A673 (cell line): ENCODE measurements around the gene HOXD3. TPM values are rescaled to one million over a fixed set of nuclear protein-coding genes. Genes with fewer than 3 reads are reported as not detected.

Experiments used
- BruUV-seq: library from RNA; stranded (reverse); fragments of 400-500 nt; replicated peaks from 2 replicates; lab custom pipeline; 2021; lab: Mats Ljungman, UMichigan
- CTCF ChIA-PET: fragments of 300-600 bp; sonication (Branson Sonifier 250); formaldehyde crosslinking; loops from one replicate; lab custom pipeline; 2022; ENCODE audit warnings: antibody characterized with exemption; lab: Charles Lee
- POLR2A ChIA-PET: fragments of 300-600 bp; sonication (Branson Sonifier 250); formaldehyde crosslinking; loops from one replicate; lab custom pipeline; 2022; ENCODE audit warnings: antibody characterized with exemption; ENCODE audit not compliant: low non-redundant PET; lab: Charles Lee
- DNase-seq: peaks from one replicate; pipeline ENCODE4 v3.0.0-alpha.2; 2015; ENCODE audit warnings: low spot score
- H3K27ac ChIP-seq: fragments of 200-600 bp; sonication (generic); 2 replicates; pipeline ENCODE4 v1.5.1; 2016; ENCODE audit warnings: mixed run types, low read depth, mild to moderate bottlenecking, mixed read lengths, antibody characterized with exemption, low read length; ENCODE audit not compliant: poor library complexity, severe bottlenecking
- H3K27me3 ChIP-seq: fragments of 200-600 bp; sonication (generic); replicated peaks from 2 replicates; pipeline ENCODE4 v1.6.1; 2017; ENCODE audit warnings: mixed run types, low read depth, mild to moderate bottlenecking, mixed read lengths, antibody characterized with exemption, low read length; ENCODE audit not compliant: insufficient read depth, poor library complexity
- H3K36me3 ChIP-seq: fragments of 200-600 bp; sonication (generic); 2 replicates; pipeline ENCODE4 v1.6.1; 2016; ENCODE audit warnings: mixed run types, mild to moderate bottlenecking, mixed read lengths, antibody characterized with exemption, low read length; ENCODE audit not compliant: insufficient read depth, poor library complexity, severe bottlenecking
- H3K4me1 ChIP-seq: fragments of 200-600 bp; sonication (generic); 2 replicates; pipeline ENCODE4 v1.6.1; 2017; ENCODE audit warnings: mixed run types, mild to moderate bottlenecking, mixed read lengths, antibody characterized with exemption, low read length; ENCODE audit not compliant: insufficient read depth, poor library complexity, severe bottlenecking
- H3K4me3 ChIP-seq: fragments of 200-600 bp; sonication (generic); 2 replicates; pipeline ENCODE4 v1.5.1; 2016; ENCODE audit warnings: low read depth, mixed run types, mild to moderate bottlenecking, mixed read lengths, low read length; ENCODE audit not compliant: poor library complexity, severe bottlenecking
- H3K9me3 ChIP-seq: fragments of 200-600 bp; sonication (generic); 2 replicates; pipeline ENCODE4 v1.6.1; 2016; ENCODE audit warnings: mixed run types, low read depth, mild to moderate bottlenecking, mixed read lengths, antibody characterized with exemption, low read length; ENCODE audit not compliant: poor library complexity, severe bottlenecking
- EZH2 ChIP-seq: fragments of 200-600 bp; sonication (generic); IDR thresholded peaks from 2 replicates; pipeline ENCODE4 v1.6.1; 2017; ENCODE audit warnings: borderline replicate concordance, low read depth, mild to moderate bottlenecking, mixed read lengths, antibody characterized with exemption, low read length; ENCODE audit not compliant: poor library complexity, severe bottlenecking
- intact Hi-C: fragments of 100-400 bp; cut with micrococcal nuclease; formaldehyde crosslinking; loops from one replicate; pipeline ENCODE4 v1.10.0; 2022; ENCODE audit not compliant: unreplicated experiment
- total RNA-seq: library from RNA; stranded (reverse); gene quantifications from 2 replicates; pipeline ENCODE4 v1.2.3, GENCODE V29; 2021
- TF ChIP-seq, protein P1 (sequence below): fragments of 300-800, 200-600 bp; sonication (generic); conservative IDR thresholded peaks from 2 replicates; pipeline ENCODE4 v1.5.1; 2017; ENCODE audit warnings: low read depth, mild to moderate bottlenecking, antibody characterized with exemption, low read length, moderate library complexity, mixed read lengths

Gene HOXD3
- total RNA-seq, 1 experiment from 2014 or later, result 41.3 TPM

DNA sequence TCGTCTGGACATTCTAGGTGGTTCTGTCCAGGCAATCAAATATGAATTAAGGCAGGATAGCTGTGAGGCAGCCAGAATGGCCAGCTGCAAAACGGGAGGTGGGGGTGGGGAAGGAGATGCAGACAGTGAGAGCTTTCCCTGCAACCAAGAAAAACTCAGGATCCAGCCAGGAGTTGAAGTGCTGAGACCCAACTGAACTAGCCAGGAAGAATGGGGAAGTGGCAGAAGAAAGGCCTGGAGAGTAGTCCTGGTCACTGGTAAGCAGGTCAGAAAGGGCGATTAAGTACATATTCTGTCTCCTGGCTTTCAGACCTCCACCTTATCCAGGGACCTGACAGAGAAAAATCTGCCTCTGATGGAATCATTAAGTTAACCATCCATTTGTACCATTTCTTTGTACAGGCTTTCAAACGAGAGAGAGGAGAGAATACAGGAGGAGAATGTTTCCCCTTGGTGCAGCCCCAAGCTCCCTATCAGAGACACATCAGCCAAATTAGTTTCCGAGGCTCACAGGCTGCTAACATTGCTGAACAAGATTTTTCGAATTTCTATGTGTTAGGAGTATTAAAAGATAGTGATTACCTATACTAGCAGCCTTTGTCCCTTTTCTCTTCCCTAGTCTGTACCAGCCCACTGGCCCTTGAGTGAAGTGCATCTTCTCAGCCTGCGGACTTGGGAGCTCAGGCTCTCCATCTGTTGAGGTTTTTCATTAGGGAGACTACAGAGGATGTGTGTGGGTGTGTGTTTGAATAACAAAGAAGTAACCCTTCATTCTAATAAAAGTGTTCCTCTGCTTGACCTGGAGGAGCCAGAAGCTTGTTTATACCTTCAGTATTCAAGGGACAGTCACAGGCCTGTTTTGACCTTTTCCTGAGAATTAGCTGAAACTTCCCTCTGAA, 18.9 kb downstream of the HOXD3 start:
- intact Hi-C loops, result no loop called here
- no TSS peak for BruUV-seq
- Histone ChIP-seq H3K4me1 (peaks cover 37% of the 10 kb centered on the region), H3K27me3 (no peaks in the 10 kb centered on the region), H3K36me3 (no peaks in the 10 kb centered on the region), H3K4me3 (no peak overlapping the region), H3K9me3 (no peaks in the 10 kb centered on the region), H3K27ac (no peak overlapping the region)
- CTCF ChIA-PET, result interaction anchor here (0.6 kb wide), 1 partner anchor 1192 kb away, joined by 3 read pairs; no protein-coding TSS in a partner anchor
- POLR2A ChIA-PET, result no interaction called here
- TF ChIP-seq, protein P1, sequence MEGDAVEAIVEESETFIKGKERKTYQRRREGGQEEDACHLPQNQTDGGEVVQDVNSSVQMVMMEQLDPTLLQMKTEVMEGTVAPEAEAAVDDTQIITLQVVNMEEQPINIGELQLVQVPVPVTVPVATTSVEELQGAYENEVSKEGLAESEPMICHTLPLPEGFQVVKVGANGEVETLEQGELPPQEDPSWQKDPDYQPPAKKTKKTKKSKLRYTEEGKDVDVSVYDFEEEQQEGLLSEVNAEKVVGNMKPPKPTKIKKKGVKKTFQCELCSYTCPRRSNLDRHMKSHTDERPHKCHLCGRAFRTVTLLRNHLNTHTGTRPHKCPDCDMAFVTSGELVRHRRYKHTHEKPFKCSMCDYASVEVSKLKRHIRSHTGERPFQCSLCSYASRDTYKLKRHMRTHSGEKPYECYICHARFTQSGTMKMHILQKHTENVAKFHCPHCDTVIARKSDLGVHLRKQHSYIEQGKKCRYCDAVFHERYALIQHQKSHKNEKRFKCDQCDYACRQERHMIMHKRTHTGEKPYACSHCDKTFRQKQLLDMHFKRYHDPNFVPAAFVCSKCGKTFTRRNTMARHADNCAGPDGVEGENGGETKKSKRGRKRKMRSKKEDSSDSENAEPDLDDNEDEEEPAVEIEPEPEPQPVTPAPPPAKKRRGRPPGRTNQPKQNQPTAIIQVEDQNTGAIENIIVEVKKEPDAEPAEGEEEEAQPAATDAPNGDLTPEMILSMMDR, result no peak
- TF ChIP-seq EZH2, result no peak
- DNase-seq, result peak; percentile 47

DNA sequence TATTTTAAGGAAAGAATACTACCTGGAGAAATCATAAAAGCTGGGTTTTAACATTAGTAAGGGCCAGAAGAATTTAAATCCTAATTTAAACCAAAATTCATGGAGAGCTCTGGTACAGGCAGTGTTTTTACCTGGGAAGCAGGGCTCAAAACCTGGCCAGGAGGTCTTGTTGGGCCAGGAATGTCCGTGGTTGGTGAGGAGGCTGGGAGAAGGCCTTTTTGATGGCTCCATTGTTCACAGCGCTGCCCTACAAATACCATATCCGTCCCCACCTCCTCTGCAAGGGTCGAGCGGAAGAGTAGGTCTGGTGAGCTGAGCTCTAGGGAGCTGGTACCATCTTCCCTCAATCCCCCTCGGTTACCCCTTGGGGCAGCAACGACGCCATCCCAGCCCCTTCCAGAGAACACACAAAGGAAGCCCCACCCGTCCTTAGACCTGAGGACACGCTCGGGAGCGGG, 20.5 kb downstream of the HOXD3 start:
- BruUV-seq, result no TSS peak
- Histone ChIP-seq H3K27me3 (no peaks in the 10 kb centered on the region), H3K36me3 (no peaks in the 10 kb centered on the region), H3K4me1 (peaks cover 36% of the 10 kb centered on the region), H3K27ac (no peak overlapping the region), H3K9me3 (no peaks in the 10 kb centered on the region), H3K4me3 (peak overlapping the region; percentile 50)
- DNase-seq, result no peak
- POLR2A ChIA-PET, result interaction anchor here (0.7 kb wide), 2 partner anchors 22 to 136 kb away, joined by 3 to 13 read pairs; no protein-coding TSS in a partner anchor
- no peak for TF ChIP-seq EZH2
- TF ChIP-seq, protein P1, result no peak
- CTCF ChIA-PET, result interaction anchor here (0.6 kb wide), 1 partner anchor 336 kb away, joined by 4 read pairs; no protein-coding TSS in a partner anchor
- intact Hi-C loops, result no loop called here

DNA sequence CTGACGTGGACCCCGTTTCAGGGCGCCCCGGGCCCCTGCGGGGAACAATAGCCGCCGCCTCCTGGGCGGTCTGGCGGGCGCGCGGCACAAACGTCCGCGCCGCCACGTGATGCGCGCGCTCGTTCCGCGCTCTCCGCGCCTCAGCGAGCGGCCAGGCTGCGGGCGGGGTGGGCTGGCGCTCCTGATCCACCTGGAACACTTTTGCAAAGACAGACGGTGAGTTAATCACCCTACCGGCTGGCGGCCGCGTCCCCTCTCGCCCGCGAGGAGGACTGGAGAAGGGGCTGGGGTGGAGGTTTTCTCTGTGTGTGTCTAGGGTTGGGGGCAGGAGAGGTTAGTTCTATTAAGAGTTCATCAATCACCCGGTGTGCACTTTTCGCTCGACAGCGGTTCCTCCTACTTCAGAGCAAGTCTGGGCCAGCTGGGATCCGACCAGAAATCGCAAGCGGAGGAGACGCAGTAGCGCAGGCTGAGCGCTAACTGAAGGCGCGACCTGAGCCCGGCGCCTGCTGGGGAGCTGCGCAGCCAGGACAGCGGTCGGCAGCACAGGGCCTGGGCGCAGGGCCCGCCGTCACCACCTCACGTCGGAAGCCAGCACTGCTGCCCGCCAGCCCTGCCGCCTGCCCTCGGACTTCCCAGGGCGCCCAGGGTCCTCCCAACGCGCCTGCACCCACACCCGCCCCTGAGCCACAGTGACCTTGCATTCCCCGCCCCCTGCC, 21.1 kb downstream of the HOXD3 start:
- intact Hi-C loops, result no loop called here
- peaks cover 30% of the 10 kb centered on the region for H3K4me1 ChIP-seq
- peak; percentile 45 for DNase-seq
- no peaks in the 10 kb centered on the region for H3K9me3 ChIP-seq
- ChIA-PET CTCF (interaction anchor here (1.6 kb wide), 1 partner anchor 277 kb away, joined by 3 read pairs; no protein-coding TSS in a partner anchor), POLR2A (interaction anchor here (0.7 kb wide), 1 partner anchor 21 kb away, joined by 3 read pairs; no protein-coding TSS in a partner anchor)
- TF ChIP-seq, protein P1, result no peak
- no peak for TF ChIP-seq EZH2
- BruUV-seq, result no TSS peak
- H3K4me3 ChIP-seq, result peak overlapping the region; percentile 50
- no peaks in the 10 kb centered on the region for H3K36me3 ChIP-seq
- no peak overlapping the region for H3K27ac ChIP-seq
- no peaks in the 10 kb centered on the region for H3K27me3 ChIP-seq
